ENCODE data around the gene PLEKHA4. TPM values are rescaled to one million over a fixed set of nuclear protein-coding genes. Genes with fewer than 3 reads are reported as not detected.
A peak's percentile ranks its signal among the peaks of the same experiment; 100 is the strongest.

The PLEKHA4 gene
- total and polyA plus RNA-seq, 2 donors: 11.5 to 56.4 TPM

GRCh38 chr19:48841047-48841446 lies 27.4 kb downstream of the PLEKHA4 start:
- DNase-seq (ENCODE audit: extremely low spot score): no peak
- WGBS: 88% methylated on average over 16 of the region's 16 CpGs
- Histone ChIP-seq H3K4me1 (ENCODE audit: insufficient read depth) (no peaks in the 10 kb centered on the region), H3K4me3 (ENCODE audit: low read depth, low read length) (no peak overlapping the region), H3K36me3 (ENCODE audit: insufficient read depth) (no peaks in the 10 kb centered on the region), H3K27ac (ENCODE audit: low read depth) (no peak overlapping the region)

- DNase-seq (ENCODE audit: extremely low spot score): no peak
- WGBS: 57% methylated on average over 9 of the region's 9 CpGs
- peaks cover 2% of the 10 kb centered on the region for H3K4me1 ChIP-seq (ENCODE audit: insufficient read depth)
Measured at GRCh38 chr19:48837687-48838086, 30.7 kb downstream of the PLEKHA4 start.

GRCh38 chr19:48837051-48837524 lies 31.3 kb downstream of the PLEKHA4 start:
- no peak overlapping the region for H3K4me3 ChIP-seq (ENCODE audit: low read depth, low read length)
- H3K4me1 ChIP-seq (ENCODE audit: insufficient read depth): peaks cover 2% of the 10 kb centered on the region
- H3K27ac ChIP-seq (ENCODE audit: low read depth): peak overlapping the region; percentile 68
- DNase-seq (ENCODE audit: extremely low spot score): no peak
- WGBS: 5% methylated on average over 29 of the region's 29 CpGs
- H3K36me3 ChIP-seq (ENCODE audit: insufficient read depth): no peaks in the 10 kb centered on the region

More at GRCh38 chr19:48837687-48838086, 30.7 kb downstream of the PLEKHA4 start:
- Histone ChIP-seq H3K4me3 (ENCODE audit: low read depth, low read length) (no peak overlapping the region), H3K36me3 (ENCODE audit: insufficient read depth) (no peaks in the 10 kb centered on the region), H3K27ac (ENCODE audit: low read depth) (no peak overlapping the region)

- no peak for DNase-seq (ENCODE audit: extremely low spot score)
- H3K4me3 ChIP-seq (ENCODE audit: low read depth, low read length): peak within 1 kb of the TSS; percentile 41
- H3K36me3 ChIP-seq (ENCODE audit: insufficient read depth): no peaks in the 10 kb centered on the region
- 3% methylated on average over 35 of the region's 35 CpGs for WGBS
- H3K27ac ChIP-seq (ENCODE audit: low read depth): peak within 1 kb of the TSS; percentile 83
- H3K4me1 ChIP-seq (ENCODE audit: insufficient read depth): peaks cover 2% of the 10 kb centered on the region
Measured at GRCh38 chr19:48836089-48837017, 32.1 kb downstream of the PLEKHA4 start, which contains the start of gene HSD17B14. Gene HSD17B14, minus strand, starts transcription at chr19:48836491. Its CDS starts 80 bp downstream, at chr19:48836411.

GRCh38 chr19:48835734-48836088 lies 32.7 kb downstream of the PLEKHA4 start:
- no peak for DNase-seq (ENCODE audit: extremely low spot score)
- Histone ChIP-seq H3K4me1 (ENCODE audit: insufficient read depth) (peaks cover 2% of the 10 kb centered on the region), H3K36me3 (ENCODE audit: insufficient read depth) (no peaks in the 10 kb centered on the region), H3K4me3 (ENCODE audit: low read depth, low read length) (peak overlapping the region; percentile 41), H3K27ac (ENCODE audit: low read depth) (peak overlapping the region; percentile 83)
- 4% methylated on average over 12 of the region's 12 CpGs for WGBS

GRCh38 chr19:48833977-48834376 lies 34.4 kb downstream of the PLEKHA4 start:
- Histone ChIP-seq H3K4me1 (ENCODE audit: insufficient read depth) (peaks cover 2% of the 10 kb centered on the region), H3K4me3 (ENCODE audit: low read depth, low read length) (no peak overlapping the region), H3K27ac (ENCODE audit: low read depth) (no peak overlapping the region), H3K36me3 (ENCODE audit: insufficient read depth) (no peaks in the 10 kb centered on the region)
- 86% methylated on average over 5 of the region's 5 CpGs for WGBS
- DNase-seq (ENCODE audit: extremely low spot score): no peak

- WGBS: 67% methylated on average over 5 of the region's 5 CpGs
- Histone ChIP-seq H3K4me1 (ENCODE audit: insufficient read depth) (peaks cover 2% of the 10 kb centered on the region), H3K4me3 (ENCODE audit: low read depth, low read length) (no peak overlapping the region), H3K27ac (ENCODE audit: low read depth) (no peak overlapping the region), H3K36me3 (ENCODE audit: insufficient read depth) (no peaks in the 10 kb centered on the region)
- no peak for DNase-seq (ENCODE audit: extremely low spot score)
Measured at GRCh38 chr19:48833049-48833448, 35.4 kb downstream of the PLEKHA4 start.

GRCh38 chr19:48830965-48831364 lies 37.5 kb downstream of the PLEKHA4 start:
- DNase-seq (ENCODE audit: extremely low spot score): no peak
- 96% methylated on average over 4 of the region's 4 CpGs for WGBS
- Histone ChIP-seq H3K4me3 (ENCODE audit: low read depth, low read length) (no peak overlapping the region), H3K27ac (ENCODE audit: low read depth) (no peak overlapping the region), H3K4me1 (ENCODE audit: insufficient read depth) (peaks cover 2% of the 10 kb centered on the region), H3K36me3 (ENCODE audit: insufficient read depth) (no peaks in the 10 kb centered on the region)

GRCh38 chr19:48830088-48830487 lies 38.3 kb downstream of the PLEKHA4 start:
- Histone ChIP-seq H3K27ac (ENCODE audit: low read depth) (no peak overlapping the region), H3K36me3 (ENCODE audit: insufficient read depth) (no peaks in the 10 kb centered on the region), H3K4me1 (ENCODE audit: insufficient read depth) (no peaks in the 10 kb centered on the region), H3K4me3 (ENCODE audit: low read depth, low read length) (no peak overlapping the region)
- 73% methylated on average over 9 of the region's 9 CpGs for WGBS
- DNase-seq (ENCODE audit: extremely low spot score): no peak

GRCh38 chr19:48826606-48827020 lies 41.8 kb downstream of the PLEKHA4 start:
- 80% methylated on average over 8 of the region's 8 CpGs for WGBS
- no peaks in the 10 kb centered on the region for H3K4me1 ChIP-seq (ENCODE audit: insufficient read depth)
- H3K27ac ChIP-seq (ENCODE audit: low read depth): no peak overlapping the region
- no peak for DNase-seq (ENCODE audit: extremely low spot score)
- H3K4me3 ChIP-seq (ENCODE audit: low read depth, low read length): no peak overlapping the region
- no peaks in the 10 kb centered on the region for H3K36me3 ChIP-seq (ENCODE audit: insufficient read depth)

GRCh38 chr19:48822514-48822913 lies 45.9 kb downstream of the PLEKHA4 start:
- Histone ChIP-seq H3K36me3 (ENCODE audit: insufficient read depth) (no peaks in the 10 kb centered on the region), H3K27ac (ENCODE audit: low read depth) (no peak overlapping the region), H3K4me1 (ENCODE audit: insufficient read depth) (no peaks in the 10 kb centered on the region), H3K4me3 (ENCODE audit: low read depth, low read length) (no peak overlapping the region)
- DNase-seq (ENCODE audit: extremely low spot score): no peak
- WGBS: 97% methylated on average over 2 of the region's 2 CpGs

GRCh38 chr19:48821633-48822032 lies 46.8 kb downstream of the PLEKHA4 start:
- Histone ChIP-seq H3K4me3 (ENCODE audit: low read depth, low read length) (no peak overlapping the region), H3K4me1 (ENCODE audit: insufficient read depth) (no peaks in the 10 kb centered on the region), H3K27ac (ENCODE audit: low read depth) (no peak overlapping the region), H3K36me3 (ENCODE audit: insufficient read depth) (no peaks in the 10 kb centered on the region)
- DNase-seq (ENCODE audit: extremely low spot score): no peak
- 72% methylated on average over 5 of the region's 5 CpGs for WGBS

GRCh38 chr19:48819366-48819816 lies 49.0 kb downstream of the PLEKHA4 start:
- WGBS: 33% methylated on average over 4 of the region's 4 CpGs
- H3K36me3 ChIP-seq (ENCODE audit: insufficient read depth): no peaks in the 10 kb centered on the region
- H3K4me1 ChIP-seq (ENCODE audit: insufficient read depth): no peaks in the 10 kb centered on the region
- DNase-seq (ENCODE audit: extremely low spot score): no peak
- no peak overlapping the region for H3K4me3 ChIP-seq (ENCODE audit: low read depth, low read length)
- no peak overlapping the region for H3K27ac ChIP-seq (ENCODE audit: low read depth)

GRCh38 chr19:48818234-48818820 lies 50.1 kb downstream of the PLEKHA4 start:
- no peaks in the 10 kb centered on the region for H3K36me3 ChIP-seq (ENCODE audit: insufficient read depth)
- no peaks in the 10 kb centered on the region for H3K4me1 ChIP-seq (ENCODE audit: insufficient read depth)
- H3K4me3 ChIP-seq (ENCODE audit: low read depth, low read length): no peak overlapping the region
- no peak overlapping the region for H3K27ac ChIP-seq (ENCODE audit: low read depth)
- no peak for DNase-seq (ENCODE audit: extremely low spot score)
- 84% methylated on average over 9 of the region's 9 CpGs for WGBS

All from urinary bladder (tissue), 4 donors.